GM21786 (cell line): ENCODE data around the gene S100A3.

Source experiments
- ATAC-seq: cut with Tn5 transposase; IDR thresholded peaks from one replicate; pipeline ENCODE4 v1.9.1; 2021; ENCODE audit not compliant: unreplicated experiment

S100A3 gene

GRCh38 chr1:153550398-153550758 is 1.3 kb upstream of the S100A3 start:
- no peak for ATAC-seq

- no peak for ATAC-seq
Measured at GRCh38 chr1:153549741-153550397, 811 bp upstream of the S100A3 start.

GRCh38 chr1:153547560-153548551 is 1.2 kb downstream of the S100A3 start:
- no peak for ATAC-seq

GRCh38 chr1:153546796-153547559 is 2.1 kb downstream of the S100A3 start:
- ATAC-seq = no peak

GRCh38 chr1:153546371-153546770 is 2.7 kb downstream of the S100A3 start:
- ATAC-seq = no peak

- peak; percentile 65 for ATAC-seq
Measured at GRCh38 chr1:153545067-153546055, 3.7 kb downstream of the S100A3 start, which contains the start of gene S100A4. Gene S100A4, minus strand, starts transcription at chr1:153545806. Its CDS starts 1,012 bp downstream, at chr1:153544794.

GRCh38 chr1:153544453-153545066 is 4.5 kb downstream of the S100A3 start:
- ATAC-seq = no peak

- no peak for ATAC-seq
Measured at GRCh38 chr1:153543736-153544135, 5.3 kb downstream of the S100A3 start.

- no peak for ATAC-seq
Measured at GRCh38 chr1:153542956-153543711, 5.9 kb downstream of the S100A3 start.

GRCh38 chr1:153541641-153542590 is 7.1 kb downstream of the S100A3 start:
- no peak for ATAC-seq

GRCh38 chr1:153540394-153541361 is 8.4 kb downstream of the S100A3 start, which contains the start of gene S100A5:
Gene S100A5, minus strand, starts transcription at chr1:153540934. Its CDS starts 743 bp downstream, at chr1:153540191.
- ATAC-seq = no peak

- ATAC-seq = no peak
Measured at GRCh38 chr1:153539395-153540093, 9.5 kb downstream of the S100A3 start.

GRCh38 chr1:153538315-153538821 is 10.7 kb downstream of the S100A3 start:
- no peak for ATAC-seq

GRCh38 chr1:153537376-153537730 is 11.7 kb downstream of the S100A3 start:
- ATAC-seq = no peak

- no peak for ATAC-seq
Measured at GRCh38 chr1:153536671-153537375, 12.2 kb downstream of the S100A3 start.
